K562 (cell line): ENCODE measurements around the gene FAM53A. TPM values are rescaled to one million over a fixed set of nuclear protein-coding genes. Genes with fewer than 3 reads are reported as not detected.

ENCODE experiments used
- CBFA2T2 ChIP-seq: fragments of 450-650 bp; conservative IDR thresholded peaks from 2 replicates; pipeline ENCODE4 v1.6.1; 2017; ENCODE audit warnings: mild to moderate bottlenecking
- DDX20 ChIP-seq: fragments of 450-650 bp; IDR thresholded peaks from 2 replicates; pipeline ENCODE4 v1.6.1; 2016; ENCODE audit warnings: missing genetic modification characterization, low read depth, mild to moderate bottlenecking, missing compliant biosample characterization, moderate library complexity
- EWSR1 ChIP-seq: fragments of 450-650 bp; IDR thresholded peaks from 2 replicates; pipeline ENCODE4 v1.6.1; 2018; ENCODE audit warnings: borderline replicate concordance, mild to moderate bottlenecking, low read depth, moderate library complexity; ENCODE audit not compliant: partially characterized antibody
- NEUROD1 ChIP-seq: fragments of 150-350 bp; IDR thresholded peaks from 2 replicates; pipeline ENCODE4 v1.6.1; 2014; ENCODE audit warnings: borderline replicate concordance, low read length, low read depth; ENCODE audit not compliant: partially characterized antibody
- NRF1 ChIP-seq, 2 experiments: fragments of 450-650 bp; IDR thresholded peaks in 1 of 2; conservative IDR thresholded peaks in 1 of 2; 2 replicates each; pipeline ENCODE4 v1.6.1; 2014; ENCODE audit warnings: mild to moderate bottlenecking in 2 of 2
- POLR2A ChIP-seq: fragments of 450-650 bp; conservative IDR thresholded peaks from 2 replicates; pipeline ENCODE4 v1.6.1; 2016
- STAT5B ChIP-seq: fragments of 250-450 bp; sonication (Bioruptor Pico); IDR thresholded peaks from 2 replicates; pipeline ENCODE4 v1.8.0; 2021; ENCODE audit warnings: mild to moderate bottlenecking, inconsistent platforms
- TAF7 ChIP-seq: fragments of 450-650 bp; IDR thresholded peaks from 2 replicates; pipeline ENCODE4 v1.6.1; 2016; ENCODE audit warnings: missing genetic modification characterization, missing compliant biosample characterization
- ZNF174 ChIP-seq: fragments of 250-450 bp; sonication (Bioruptor Pico); IDR thresholded peaks from 2 replicates; pipeline ENCODE4 v1.4.0; 2020; ENCODE audit warnings: mild to moderate bottlenecking
- ZNF57 ChIP-seq: fragments of 450-650 bp; formaldehyde crosslinking; IDR thresholded peaks from 2 replicates; pipeline ENCODE4 v1.4.0; 2020; ENCODE audit warnings: mild to moderate bottlenecking, moderate library complexity
- ZNF583 ChIP-seq: fragments of 250-450 bp; sonication (Bioruptor Pico); IDR thresholded peaks from 2 replicates; pipeline ENCODE4 v1.4.0; 2020
- ZNF589 ChIP-seq: fragments of 200-800 bp; sonication (Bioruptor generic); IDR thresholded peaks from 2 replicates; pipeline ENCODE4 v1.6.1; 2016; ENCODE audit warnings: low read depth, missing genetic modification characterization, missing compliant biosample characterization
- polyA plus RNA-seq, 8 experiments: library from polyadenylated mRNA; depleted of rRNA in 4 of 8; stranded (reverse) in 5 of 8; unstranded in 3 of 8; fragments of >200 nt; fragmentation: Nextera tagmentation in 2 of 8; fragmentation: Illumina TruSeq in 1 of 8; extraction: Ambion mirVana in 2 of 8; extraction: Trizol in 1 of 8; gene quantifications; 2 replicates each; pipeline versions ENCODE4 v1.2.1 to v1.2.3, GENCODE V29; 2011 to 2014; ENCODE audit warnings: inconsistent platforms in 1 of 8, missing spikeins in 1 of 8
- total RNA-seq, 7 experiments: library from RNA; depleted of rRNA in 6 of 7; stranded (reverse); fragments of >200 nt in 6 of 7; fragmentation: Illumina TruSeq in 2 of 7; extraction: Trizol in 2 of 7; gene quantifications; 2 replicates each; pipeline versions ENCODE4 v1.2.1 to v1.2.3, GENCODE V29; 2011 to 2021; ENCODE audit warnings: low replicate concordance in 1 of 7
- TF ChIP-seq, protein P1 (sequence below), 3 experiments: IDR thresholded peaks in 2 of 3; conservative IDR thresholded peaks in 1 of 3; 2 replicates each; pipeline ENCODE4 v1.5.1; 2011 to 2012; ENCODE audit warnings: low read length in 3 of 3, mild to moderate bottlenecking in 3 of 3, control low read depth in 2 of 3, improper control_type of control experiment in 1 of 3, inconsistent platforms in 1 of 3, low read depth in 1 of 3, mixed read lengths in 1 of 3, moderate library complexity in 1 of 3; ENCODE audit not compliant: insufficient read depth in 2 of 3
- TF ChIP-seq, protein P2 (sequence below): fragments of 250-450 bp; sonication (Bioruptor Pico); IDR thresholded peaks from 2 replicates; pipeline ENCODE4 v1.4.0; 2020; ENCODE audit warnings: mild to moderate bottlenecking, moderate library complexity
- TF ChIP-seq, protein P3 (sequence below): fragments of 250-450 bp; sonication (Bioruptor Pico); IDR thresholded peaks from 2 replicates; pipeline ENCODE4 v1.5.0; 2020; ENCODE audit warnings: mild to moderate bottlenecking
- TF ChIP-seq, protein P4 (sequence below): sonication (generic); formaldehyde crosslinking; IDR thresholded peaks from 2 replicates; pipeline ENCODE4 v1.8.0; 2022; ENCODE audit warnings: mild to moderate bottlenecking, missing genetic modification reagents
- TF ChIP-seq, protein P5 (sequence below): fragments of 450-650 bp; formaldehyde crosslinking; conservative IDR thresholded peaks from 2 replicates; pipeline ENCODE4 v1.4.0; 2022; ENCODE audit warnings: mild to moderate bottlenecking, missing genetic modification characterization
- TF ChIP-seq, protein P6 (sequence below): fragments of 450-650 bp; formaldehyde crosslinking; IDR thresholded peaks from 2 replicates; pipeline ENCODE4 v1.4.0; 2022; ENCODE audit warnings: missing genetic modification characterization

FAM53A gene
- total and polyA plus RNA-seq, 9 of the 15 experiments (the other 6 are each of a cell fraction or from before 2014, with no cell fraction given), result 0.53 to 2.7 (median 1.4) TPM; not detected in 2

DNA sequence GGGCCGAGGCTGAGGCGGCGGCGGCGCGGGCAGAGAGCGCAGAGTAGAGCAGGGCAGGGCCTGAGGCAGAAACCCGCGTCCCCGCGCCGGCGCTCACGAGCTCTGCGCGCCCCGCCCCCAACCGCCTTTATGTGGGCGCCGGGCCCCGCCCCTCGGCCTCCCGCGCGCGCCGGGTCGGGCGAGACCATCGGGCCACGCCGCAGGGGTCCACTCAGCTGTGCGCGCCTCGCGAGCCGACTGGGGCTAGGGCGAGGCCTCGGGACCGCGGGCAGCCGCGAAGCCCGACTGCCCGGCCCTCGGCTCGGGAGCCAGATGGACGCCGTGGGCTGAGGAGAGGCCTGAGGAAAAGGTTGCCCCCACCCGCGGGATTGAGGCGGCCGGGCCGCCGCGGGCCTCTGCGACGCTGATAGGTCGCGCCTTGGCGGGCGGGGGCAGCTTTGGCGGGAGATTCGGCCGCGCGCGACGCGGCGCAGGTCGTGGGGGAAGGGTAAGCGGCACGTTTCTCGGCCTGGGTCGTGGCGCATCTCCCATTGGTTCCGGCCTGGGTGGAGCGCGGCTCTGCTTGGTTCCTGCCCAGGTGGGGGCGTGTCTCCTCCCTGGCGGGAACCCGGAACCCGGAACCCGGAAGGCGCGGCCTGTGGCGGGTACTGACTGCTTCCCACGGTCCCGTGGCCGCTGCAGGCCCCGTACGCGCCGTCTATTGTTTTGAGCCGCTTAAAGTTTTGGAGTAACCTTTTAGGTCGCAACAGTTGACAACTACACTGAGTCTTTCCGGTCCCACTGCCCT lies 28.3 kb upstream of the FAM53A start, which contains the start of gene SLBP (continued):
- TF ChIP-seq, protein P1, sequence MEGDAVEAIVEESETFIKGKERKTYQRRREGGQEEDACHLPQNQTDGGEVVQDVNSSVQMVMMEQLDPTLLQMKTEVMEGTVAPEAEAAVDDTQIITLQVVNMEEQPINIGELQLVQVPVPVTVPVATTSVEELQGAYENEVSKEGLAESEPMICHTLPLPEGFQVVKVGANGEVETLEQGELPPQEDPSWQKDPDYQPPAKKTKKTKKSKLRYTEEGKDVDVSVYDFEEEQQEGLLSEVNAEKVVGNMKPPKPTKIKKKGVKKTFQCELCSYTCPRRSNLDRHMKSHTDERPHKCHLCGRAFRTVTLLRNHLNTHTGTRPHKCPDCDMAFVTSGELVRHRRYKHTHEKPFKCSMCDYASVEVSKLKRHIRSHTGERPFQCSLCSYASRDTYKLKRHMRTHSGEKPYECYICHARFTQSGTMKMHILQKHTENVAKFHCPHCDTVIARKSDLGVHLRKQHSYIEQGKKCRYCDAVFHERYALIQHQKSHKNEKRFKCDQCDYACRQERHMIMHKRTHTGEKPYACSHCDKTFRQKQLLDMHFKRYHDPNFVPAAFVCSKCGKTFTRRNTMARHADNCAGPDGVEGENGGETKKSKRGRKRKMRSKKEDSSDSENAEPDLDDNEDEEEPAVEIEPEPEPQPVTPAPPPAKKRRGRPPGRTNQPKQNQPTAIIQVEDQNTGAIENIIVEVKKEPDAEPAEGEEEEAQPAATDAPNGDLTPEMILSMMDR (IDR thresholded peaks at IDR 0.05 in 2 of 3, conservative IDR thresholded peaks at IDR 0.05 in 1 of 3; ENCODE audit: insufficient read depth in 2 of 3, low read depth in 1 of 3, low read length in 3 of 3), result no peak
- no peak for TF ChIP-seq ZNF174
- no peak for TF ChIP-seq EWSR1
- TF ChIP-seq CBFA2T2, result no peak
- peak; percentile 46 for TF ChIP-seq NEUROD1
- TF ChIP-seq STAT5B, result no peak
- peak; percentile 81 to 84 for TF ChIP-seq NRF1 (conservative IDR thresholded peaks at IDR 0.05 in 1 of 2, IDR thresholded peaks at IDR 0.05 in 1 of 2)
- TF ChIP-seq ZNF583 (CRISPR knock-in tag), result no peak
- TF ChIP-seq POLR2A, result peak; percentile 87
- TF ChIP-seq, protein P2, sequence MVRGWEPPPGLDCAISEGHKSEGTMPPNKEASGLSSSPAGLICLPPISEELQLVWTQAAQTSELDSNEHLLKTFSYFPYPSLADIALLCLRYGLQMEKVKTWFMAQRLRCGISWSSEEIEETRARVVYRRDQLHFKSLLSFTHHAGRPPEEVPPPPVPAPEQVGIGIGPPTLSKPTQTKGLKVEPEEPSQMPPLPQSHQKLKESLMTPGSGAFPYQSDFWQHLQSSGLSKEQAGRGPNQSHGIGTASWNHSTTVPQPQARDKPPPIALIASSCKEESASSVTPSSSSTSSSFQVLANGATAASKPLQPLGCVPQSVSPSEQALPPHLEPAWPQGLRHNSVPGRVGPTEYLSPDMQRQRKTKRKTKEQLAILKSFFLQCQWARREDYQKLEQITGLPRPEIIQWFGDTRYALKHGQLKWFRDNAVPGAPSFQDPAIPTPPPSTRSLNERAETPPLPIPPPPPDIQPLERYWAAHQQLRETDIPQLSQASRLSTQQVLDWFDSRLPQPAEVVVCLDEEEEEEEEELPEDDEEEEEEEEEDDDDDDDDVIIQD (CRISPR knock-in tag), result no peak
- TF ChIP-seq, protein P3, sequence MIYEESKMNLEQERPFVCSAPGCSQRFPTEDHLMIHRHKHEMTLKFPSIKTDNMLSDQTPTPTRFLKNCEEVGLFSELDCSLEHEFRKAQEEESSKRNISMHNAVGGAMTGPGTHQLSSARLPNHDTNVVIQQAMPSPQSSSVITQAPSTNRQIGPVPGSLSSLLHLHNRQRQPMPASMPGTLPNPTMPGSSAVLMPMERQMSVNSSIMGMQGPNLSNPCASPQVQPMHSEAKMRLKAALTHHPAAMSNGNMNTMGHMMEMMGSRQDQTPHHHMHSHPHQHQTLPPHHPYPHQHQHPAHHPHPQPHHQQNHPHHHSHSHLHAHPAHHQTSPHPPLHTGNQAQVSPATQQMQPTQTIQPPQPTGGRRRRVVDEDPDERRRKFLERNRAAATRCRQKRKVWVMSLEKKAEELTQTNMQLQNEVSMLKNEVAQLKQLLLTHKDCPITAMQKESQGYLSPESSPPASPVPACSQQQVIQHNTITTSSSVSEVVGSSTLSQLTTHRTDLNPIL, result no peak
- TF ChIP-seq DDX20 (tag), result no peak
- TF ChIP-seq, protein P4, sequence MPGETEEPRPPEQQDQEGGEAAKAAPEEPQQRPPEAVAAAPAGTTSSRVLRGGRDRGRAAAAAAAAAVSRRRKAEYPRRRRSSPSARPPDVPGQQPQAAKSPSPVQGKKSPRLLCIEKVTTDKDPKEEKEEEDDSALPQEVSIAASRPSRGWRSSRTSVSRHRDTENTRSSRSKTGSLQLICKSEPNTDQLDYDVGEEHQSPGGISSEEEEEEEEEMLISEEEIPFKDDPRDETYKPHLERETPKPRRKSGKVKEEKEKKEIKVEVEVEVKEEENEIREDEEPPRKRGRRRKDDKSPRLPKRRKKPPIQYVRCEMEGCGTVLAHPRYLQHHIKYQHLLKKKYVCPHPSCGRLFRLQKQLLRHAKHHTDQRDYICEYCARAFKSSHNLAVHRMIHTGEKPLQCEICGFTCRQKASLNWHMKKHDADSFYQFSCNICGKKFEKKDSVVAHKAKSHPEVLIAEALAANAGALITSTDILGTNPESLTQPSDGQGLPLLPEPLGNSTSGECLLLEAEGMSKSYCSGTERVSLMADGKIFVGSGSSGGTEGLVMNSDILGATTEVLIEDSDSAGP (CRISPR knock-in tag), result peak; percentile 62; the same call in 1 of the 2 replicates
- TF ChIP-seq, protein P5, sequence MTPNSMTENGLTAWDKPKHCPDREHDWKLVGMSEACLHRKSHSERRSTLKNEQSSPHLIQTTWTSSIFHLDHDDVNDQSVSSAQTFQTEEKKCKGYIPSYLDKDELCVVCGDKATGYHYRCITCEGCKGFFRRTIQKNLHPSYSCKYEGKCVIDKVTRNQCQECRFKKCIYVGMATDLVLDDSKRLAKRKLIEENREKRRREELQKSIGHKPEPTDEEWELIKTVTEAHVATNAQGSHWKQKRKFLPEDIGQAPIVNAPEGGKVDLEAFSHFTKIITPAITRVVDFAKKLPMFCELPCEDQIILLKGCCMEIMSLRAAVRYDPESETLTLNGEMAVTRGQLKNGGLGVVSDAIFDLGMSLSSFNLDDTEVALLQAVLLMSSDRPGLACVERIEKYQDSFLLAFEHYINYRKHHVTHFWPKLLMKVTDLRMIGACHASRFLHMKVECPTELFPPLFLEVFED (CRISPR knock-in tag), result no peak
- TF ChIP-seq, protein P6, sequence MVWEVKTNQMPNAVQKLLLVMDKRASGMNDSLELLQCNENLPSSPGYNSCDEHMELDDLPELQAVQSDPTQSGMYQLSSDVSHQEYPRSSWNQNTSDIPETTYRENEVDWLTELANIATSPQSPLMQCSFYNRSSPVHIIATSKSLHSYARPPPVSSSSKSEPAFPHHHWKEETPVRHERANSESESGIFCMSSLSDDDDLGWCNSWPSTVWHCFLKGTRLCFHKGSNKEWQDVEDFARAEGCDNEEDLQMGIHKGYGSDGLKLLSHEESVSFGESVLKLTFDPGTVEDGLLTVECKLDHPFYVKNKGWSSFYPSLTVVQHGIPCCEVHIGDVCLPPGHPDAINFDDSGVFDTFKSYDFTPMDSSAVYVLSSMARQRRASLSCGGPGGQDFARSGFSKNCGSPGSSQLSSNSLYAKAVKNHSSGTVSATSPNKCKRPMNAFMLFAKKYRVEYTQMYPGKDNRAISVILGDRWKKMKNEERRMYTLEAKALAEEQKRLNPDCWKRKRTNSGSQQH (CRISPR knock-in tag), result no peak
- TF ChIP-seq TAF7 (tag), result no peak
- no peak for TF ChIP-seq ZNF57 (CRISPR knock-in tag)
- TF ChIP-seq ZNF589 (CRISPR knock-in tag), result 0 out of 2 replicates have a peak, but pooled peaks have one; percentile 26
